Measurements from ENCODE around the gene MED26. TPM values are rescaled to one million over a fixed set of nuclear protein-coding genes. Genes with fewer than 3 reads are reported as not detected.

MED26 gene
- total RNA-seq, 1 experiment from 2014 or later, result 6.2 TPM

- no peak for DNase-seq (ENCODE audit: low read depth)
Observed at GRCh38 chr19:16589917-16590316, 38.1 kb downstream of the MED26 start.

DNA sequence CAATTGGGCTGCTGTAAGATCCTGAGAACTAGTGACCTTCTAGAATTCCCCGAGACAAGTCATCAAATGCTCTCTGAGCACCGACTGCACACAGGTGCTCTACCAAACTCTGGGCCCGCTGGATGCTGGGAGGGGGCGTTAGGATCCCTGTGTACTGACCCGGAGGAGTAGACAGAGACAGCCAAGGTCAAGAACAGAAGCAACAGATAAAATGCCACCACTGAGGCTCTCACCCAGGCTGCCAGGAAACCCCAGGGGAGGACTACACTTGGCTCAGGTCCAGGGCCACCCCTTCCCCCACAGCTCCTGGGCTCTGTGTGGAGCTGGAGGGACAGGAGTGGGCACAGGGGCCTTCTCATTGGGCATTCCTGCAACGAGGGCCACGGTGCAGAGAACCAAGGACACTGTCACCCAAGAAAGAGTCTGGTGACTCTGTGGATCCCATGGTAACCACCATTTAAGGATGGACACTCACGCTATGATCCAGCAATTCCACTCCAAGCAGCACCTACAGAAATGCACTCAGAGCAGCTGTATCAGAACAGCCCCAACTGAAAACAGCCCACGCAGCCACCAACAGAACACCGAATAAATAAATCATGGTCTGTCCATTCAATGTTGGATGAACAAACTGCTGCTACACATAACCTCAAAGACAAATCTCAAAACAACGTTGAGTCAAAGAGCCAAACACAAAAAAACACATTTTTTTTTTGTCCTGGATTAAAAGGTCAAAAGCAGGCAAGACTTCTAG is 39.0 kb downstream of the MED26 start:
- no peak for DNase-seq (ENCODE audit: low read depth)

- no peak for DNase-seq (ENCODE audit: low read depth)
Observed at GRCh38 chr19:16587833-16588823, 39.9 kb downstream of the MED26 start.

- peak; percentile 35 for DNase-seq (ENCODE audit: low read depth)
Observed at GRCh38 chr19:16586991-16587832, 40.8 kb downstream of the MED26 start.

DNA sequence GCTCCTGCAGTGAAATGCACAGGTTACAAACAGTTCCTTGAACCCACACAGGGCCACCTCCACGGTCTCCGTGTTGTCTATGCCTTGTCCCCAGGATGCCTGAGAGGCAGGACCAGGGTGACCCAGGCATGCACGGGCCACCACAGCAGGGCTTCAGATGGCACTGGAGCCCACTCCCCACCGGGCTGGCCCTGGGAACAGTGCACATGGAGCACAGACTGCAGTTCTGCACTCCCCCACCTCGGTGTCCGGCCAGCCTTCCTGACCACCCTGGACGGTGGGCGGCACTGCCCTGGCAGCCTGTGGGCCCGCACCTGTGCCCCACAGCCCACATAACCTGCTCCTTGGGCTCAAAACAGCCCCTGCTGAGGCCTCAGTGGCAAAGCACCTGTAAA is 41.5 kb downstream of the MED26 start:
- DNase-seq (ENCODE audit: low read depth), result no peak

DNA sequence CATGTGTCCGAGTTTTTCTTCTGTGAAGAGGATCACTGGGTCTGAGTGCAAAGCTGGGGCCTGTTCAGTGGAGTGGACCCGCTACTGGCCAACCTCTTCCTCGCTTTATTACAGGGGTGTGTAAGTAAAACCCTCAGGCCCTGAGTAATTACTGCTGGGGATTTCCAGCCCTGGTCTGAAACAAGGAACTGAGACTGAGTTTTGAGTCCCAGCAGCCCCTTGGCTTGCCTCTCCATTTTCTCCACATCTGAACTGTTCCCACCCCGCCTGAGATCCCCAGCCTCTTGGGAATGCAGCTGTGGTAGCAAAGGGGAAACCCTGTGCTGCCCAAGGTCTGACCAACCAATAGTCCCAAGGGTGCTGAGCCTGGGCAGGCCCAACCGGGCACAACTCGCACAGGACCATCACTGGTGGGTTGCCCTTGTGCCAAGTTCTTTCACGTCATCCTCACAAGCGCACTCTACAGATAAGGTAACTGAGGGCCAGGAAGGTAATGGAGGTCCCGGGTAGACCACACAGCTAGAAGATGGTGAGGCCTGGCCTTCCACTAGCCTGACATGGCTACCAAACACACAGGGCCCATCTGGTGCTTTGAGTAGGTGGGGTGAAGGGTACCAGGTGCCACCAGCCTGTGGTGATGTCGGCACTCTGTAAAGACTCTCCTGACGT is 42.1 kb downstream of the MED26 start:
- peak; percentile 39 for DNase-seq (ENCODE audit: low read depth)

- DNase-seq (ENCODE audit: low read depth), result no peak
Observed at GRCh38 chr19:16585094-16585801, 42.8 kb downstream of the MED26 start.

GRCh38 chr19:16584248-16585093 is 43.5 kb downstream of the MED26 start:
- peak; percentile 93 for DNase-seq (ENCODE audit: low read depth)

GRCh38 chr19:16582486-16583261 is 45.3 kb downstream of the MED26 start:
- no peak for DNase-seq (ENCODE audit: low read depth)

- DNase-seq (ENCODE audit: low read depth), result no peak
Observed at GRCh38 chr19:16581971-16582343, 46.0 kb downstream of the MED26 start.

GRCh38 chr19:16581145-16581970 is 46.6 kb downstream of the MED26 start:
- no peak for DNase-seq (ENCODE audit: low read depth)

- no peak for DNase-seq (ENCODE audit: low read depth)
Observed at GRCh38 chr19:16579381-16579780, 48.6 kb downstream of the MED26 start.

DNA sequence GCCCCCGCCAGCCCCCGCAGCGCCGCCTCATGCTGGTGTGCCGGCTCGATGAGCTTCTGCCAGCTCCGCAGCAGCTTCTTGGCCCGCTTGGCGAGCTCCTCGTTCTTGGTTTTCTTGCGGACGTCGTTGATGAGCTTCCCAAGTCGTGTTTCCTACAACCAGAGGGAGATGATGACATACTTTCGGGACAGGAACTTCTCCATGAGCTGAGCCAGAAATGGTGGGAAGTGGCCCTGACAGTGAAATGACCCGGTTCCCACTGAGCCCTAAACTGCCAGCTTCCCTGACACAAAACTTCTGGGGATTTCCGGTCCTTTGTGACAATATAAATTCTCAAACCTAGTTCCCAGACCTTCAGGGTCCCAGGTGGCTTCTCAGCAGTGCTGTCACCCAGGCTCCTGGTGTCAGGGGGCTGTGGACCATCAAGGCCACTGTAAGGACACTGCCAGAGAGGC is 50.4 kb downstream of the MED26 start:
- DNase-seq (ENCODE audit: low read depth), result no peak

- DNase-seq (ENCODE audit: low read depth), result no peak
Observed at GRCh38 chr19:16576690-16577530, 51.1 kb downstream of the MED26 start.

GRCh38 chr19:16575861-16576689 is 51.9 kb downstream of the MED26 start:
- DNase-seq (ENCODE audit: low read depth), result no peak

DNA sequence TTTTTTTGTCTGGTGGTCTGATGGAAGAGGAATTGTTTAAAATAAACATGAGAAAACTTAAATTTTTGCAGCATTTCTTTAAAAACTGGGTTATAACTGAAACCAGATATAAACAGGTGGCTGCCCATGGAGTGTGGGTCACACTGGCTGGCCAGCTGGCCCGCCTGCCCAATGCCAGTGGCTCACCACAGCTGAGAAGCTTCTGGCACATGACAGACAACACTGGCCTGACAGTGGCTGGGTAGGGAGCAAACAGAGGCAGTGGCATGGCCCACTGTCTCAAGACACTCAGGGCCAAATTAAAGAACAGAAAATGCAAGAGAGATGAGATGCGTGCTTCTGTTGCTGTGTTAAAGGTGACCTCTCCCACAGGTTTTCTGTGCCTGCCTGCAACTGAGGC is 52.7 kb downstream of the MED26 start:
- no peak for DNase-seq (ENCODE audit: low read depth)
